Measurements from ENCODE around the gene UNC5B.

Gene UNC5B

GRCh38 chr10:71229726-71230655 is 17.6 kb downstream of the UNC5B start:
- no peak overlapping the region for H3K27ac ChIP-seq (replicated peaks)
- H3K4me3 ChIP-seq (replicated peaks; ENCODE audit: insufficient read depth, low read length) = no peak overlapping the region
- TF ChIP-seq POLR2AphosphoS5 (IDR thresholded peaks at IDR 0.05; ENCODE audit: low read depth) = no peak
- no peak for TF ChIP-seq CTCF (IDR thresholded peaks at IDR 0.05; ENCODE audit: insufficient read depth, low read length)
- TF ChIP-seq SPI1 (IDR thresholded peaks at IDR 0.05; ENCODE audit: borderline replicate concordance, low read depth) = no peak
- TF ChIP-seq REST (IDR thresholded peaks at IDR 0.05; ENCODE audit: insufficient replicate concordance, low read depth) = no peak
- TF ChIP-seq GABPA (IDR thresholded peaks at IDR 0.05; ENCODE audit: low read depth) = no peak
- DNase-seq (ENCODE audit: low read depth in 1 of 2, low spot score in 1 of 2) = no peak
- no peaks in the 10 kb centered on the region for H3K27me3 ChIP-seq (ENCODE audit: insufficient read depth, poor library complexity, severe bottlenecking)

GRCh38 chr10:71230656-71231025 is 18.3 kb downstream of the UNC5B start:
- Histone ChIP-seq H3K27me3 (ENCODE audit: insufficient read depth, poor library complexity, severe bottlenecking) (no peaks in the 10 kb centered on the region), H3K4me3 (replicated peaks; ENCODE audit: insufficient read depth, low read length) (no peak overlapping the region), H3K27ac (replicated peaks) (no peak overlapping the region)
- no peak for TF ChIP-seq SPI1 (IDR thresholded peaks at IDR 0.05; ENCODE audit: borderline replicate concordance, low read depth)
- no peak for TF ChIP-seq CTCF (IDR thresholded peaks at IDR 0.05; ENCODE audit: insufficient read depth, low read length)
- no peak for DNase-seq (ENCODE audit: low read depth in 1 of 2, low spot score in 1 of 2)

- no peak overlapping the region for H3K4me3 ChIP-seq (replicated peaks; ENCODE audit: insufficient read depth, low read length)
- H3K27me3 ChIP-seq (ENCODE audit: insufficient read depth, poor library complexity, severe bottlenecking) = no peaks in the 10 kb centered on the region
- H3K27ac ChIP-seq (replicated peaks) = no peak overlapping the region
- TF ChIP-seq REST (IDR thresholded peaks at IDR 0.05; ENCODE audit: insufficient replicate concordance, low read depth) (no peak), SPI1 (IDR thresholded peaks at IDR 0.05; ENCODE audit: borderline replicate concordance, low read depth) (no peak), GABPA (IDR thresholded peaks at IDR 0.05; ENCODE audit: low read depth) (no peak), POLR2AphosphoS5 (IDR thresholded peaks at IDR 0.05; ENCODE audit: low read depth) (no peak), CTCF (IDR thresholded peaks at IDR 0.05; ENCODE audit: insufficient read depth, low read length) (no peak)
- no peak for DNase-seq (ENCODE audit: low read depth in 1 of 2, low spot score in 1 of 2)
Measured at GRCh38 chr10:71231206-71231605, 18.8 kb downstream of the UNC5B start.
